Measurements from ENCODE around the gene NOXA1.
"Not testable (repeated sequence)": the region's sequence is repeated elsewhere in the genome, so short reads cannot be mapped to it uniquely, and the experiment has no call there.

The NOXA1 gene

GRCh38 chr9:137460363-137461315, 37.4 kb downstream of the NOXA1 start:
- Histone ChIP-seq H3K36me3 (ENCODE audit: control insufficient read depth, insufficient read depth, low read length) (no peaks in the 10 kb centered on the region), H3K27ac (ENCODE audit: low read depth, low read length) (no peak overlapping the region), H3K4me3 (ENCODE audit: low read length) (no peak overlapping the region), H3K4me1 (ENCODE audit: control insufficient read depth, insufficient read depth, low read length) (peaks cover 6% of the 10 kb centered on the region), H3K9ac (ENCODE audit: low read length) (no peak overlapping the region), H3K27me3 (ENCODE audit: control insufficient read depth, insufficient read depth, low read length) (no peaks in the 10 kb centered on the region)

DNA sequence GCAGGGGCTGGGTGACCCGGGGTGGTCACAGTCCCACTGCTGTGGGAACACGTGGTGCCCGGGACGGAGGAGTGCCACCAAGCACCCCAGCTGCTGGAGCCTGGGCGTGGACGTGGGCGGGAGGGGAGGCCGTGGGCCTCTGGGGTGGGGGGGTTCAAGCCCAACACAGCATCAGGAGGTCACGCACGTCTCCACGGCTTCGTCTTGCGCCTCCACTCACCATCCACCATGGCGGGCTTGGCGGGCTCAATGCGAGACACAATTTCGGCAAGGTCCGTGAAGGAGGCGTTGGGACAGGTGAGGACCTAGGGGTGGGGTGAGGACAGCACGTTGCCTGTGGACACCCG, 38.1 kb downstream of the NOXA1 start:
- H3K27me3 ChIP-seq (ENCODE audit: control insufficient read depth, insufficient read depth, low read length): no peaks in the 10 kb centered on the region
- no peak overlapping the region for H3K9ac ChIP-seq (ENCODE audit: low read length)
- no peak overlapping the region for H3K4me3 ChIP-seq (ENCODE audit: low read length)
- H3K27ac ChIP-seq (ENCODE audit: low read depth, low read length): no peak overlapping the region
- no peaks in the 10 kb centered on the region for H3K36me3 ChIP-seq (ENCODE audit: control insufficient read depth, insufficient read depth, low read length)
- H3K4me1 ChIP-seq (ENCODE audit: control insufficient read depth, insufficient read depth, low read length): peaks cover 6% of the 10 kb centered on the region

DNA sequence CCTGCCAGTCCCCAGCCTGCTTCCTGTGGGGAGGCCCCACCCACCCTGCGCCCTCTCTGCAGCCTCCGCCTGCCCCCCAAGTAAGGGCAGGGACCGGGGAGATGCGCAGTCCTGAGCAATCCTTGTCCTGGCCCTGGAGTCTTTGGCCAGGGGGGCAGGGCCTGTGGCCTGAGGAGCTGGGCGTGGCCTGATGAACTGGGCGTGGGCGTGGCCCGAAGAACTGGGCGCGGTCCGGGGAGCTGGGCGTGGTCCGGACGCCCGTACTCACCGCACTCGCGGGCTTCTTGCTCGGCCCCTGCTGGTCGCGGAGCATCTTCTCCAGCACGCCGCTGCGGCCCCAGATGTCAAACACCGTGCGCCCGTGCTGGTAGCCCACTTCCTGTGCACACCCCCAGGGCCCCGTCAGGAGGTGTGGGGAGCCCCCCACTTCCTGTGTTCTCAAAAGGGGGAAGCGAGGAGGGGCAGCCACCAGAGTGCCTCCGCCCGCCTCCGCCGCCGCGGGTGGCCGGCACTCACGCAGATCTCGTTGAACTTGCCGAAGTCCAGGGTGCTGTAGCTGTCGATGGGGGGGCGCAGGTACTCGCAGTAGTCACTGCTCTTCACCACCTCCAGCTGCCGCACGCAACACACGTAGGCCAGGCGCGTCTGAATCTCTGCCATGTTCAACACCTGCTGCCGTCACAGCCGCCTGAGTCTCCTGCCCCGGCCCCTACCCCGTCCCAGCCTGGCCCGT, 38.6 kb downstream of the NOXA1 start:
- no peak overlapping the region for H3K27ac ChIP-seq (ENCODE audit: low read depth, low read length)
- H3K9ac ChIP-seq (ENCODE audit: low read length): no peak overlapping the region
- peaks cover 6% of the 10 kb centered on the region for H3K4me1 ChIP-seq (ENCODE audit: control insufficient read depth, insufficient read depth, low read length)
- peak overlapping the region; percentile 25 for H3K4me3 ChIP-seq (ENCODE audit: low read length)
- no peaks in the 10 kb centered on the region for H3K27me3 ChIP-seq (ENCODE audit: control insufficient read depth, insufficient read depth, low read length)
- no peaks in the 10 kb centered on the region for H3K36me3 ChIP-seq (ENCODE audit: control insufficient read depth, insufficient read depth, low read length)

- Histone ChIP-seq H3K9ac (ENCODE audit: low read length) (no peak overlapping the region), H3K27ac (ENCODE audit: low read depth, low read length) (no peak overlapping the region), H3K4me3 (ENCODE audit: low read length) (no peak overlapping the region), H3K27me3 (ENCODE audit: control insufficient read depth, insufficient read depth, low read length) (no peaks in the 10 kb centered on the region), H3K36me3 (ENCODE audit: control insufficient read depth, insufficient read depth, low read length) (no peaks in the 10 kb centered on the region), H3K4me1 (ENCODE audit: control insufficient read depth, insufficient read depth, low read length) (peaks cover 6% of the 10 kb centered on the region)
Measured at GRCh38 chr9:137462396-137462985, 39.3 kb downstream of the NOXA1 start.

GRCh38 chr9:137462986-137463930, 40.1 kb downstream of the NOXA1 start:
- no peak overlapping the region for H3K9ac ChIP-seq (ENCODE audit: low read length)
- no peaks in the 10 kb centered on the region for H3K36me3 ChIP-seq (ENCODE audit: control insufficient read depth, insufficient read depth, low read length)
- no peaks in the 10 kb centered on the region for H3K27me3 ChIP-seq (ENCODE audit: control insufficient read depth, insufficient read depth, low read length)
- H3K4me3 ChIP-seq (ENCODE audit: low read length): no peak overlapping the region
- peaks cover 2% of the 10 kb centered on the region for H3K4me1 ChIP-seq (ENCODE audit: control insufficient read depth, insufficient read depth, low read length)
- no peak overlapping the region for H3K27ac ChIP-seq (ENCODE audit: low read depth, low read length)

DNA sequence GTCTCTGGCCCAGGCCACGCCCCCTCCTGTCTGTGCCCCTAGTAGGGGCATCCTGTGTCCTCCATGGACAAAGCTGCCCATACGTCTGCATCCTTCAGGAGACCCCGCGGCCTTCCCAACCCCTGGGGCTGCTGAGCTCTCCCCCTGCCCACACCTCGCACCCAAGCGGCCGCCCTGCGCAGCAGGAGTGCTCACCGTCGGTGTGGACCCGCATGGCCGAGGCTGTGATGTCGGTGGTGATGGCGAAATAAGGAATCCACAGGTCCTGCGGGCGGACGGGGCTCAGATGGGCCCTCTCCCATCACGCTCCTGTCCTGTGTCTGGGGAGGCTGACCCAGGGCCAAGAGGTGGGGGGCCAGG, 40.7 kb downstream of the NOXA1 start:
- no peaks in the 10 kb centered on the region for H3K36me3 ChIP-seq (ENCODE audit: control insufficient read depth, insufficient read depth, low read length)
- no peaks in the 10 kb centered on the region for H3K4me1 ChIP-seq (ENCODE audit: control insufficient read depth, insufficient read depth, low read length)
- H3K9ac ChIP-seq (ENCODE audit: low read length): no peak overlapping the region

DNA sequence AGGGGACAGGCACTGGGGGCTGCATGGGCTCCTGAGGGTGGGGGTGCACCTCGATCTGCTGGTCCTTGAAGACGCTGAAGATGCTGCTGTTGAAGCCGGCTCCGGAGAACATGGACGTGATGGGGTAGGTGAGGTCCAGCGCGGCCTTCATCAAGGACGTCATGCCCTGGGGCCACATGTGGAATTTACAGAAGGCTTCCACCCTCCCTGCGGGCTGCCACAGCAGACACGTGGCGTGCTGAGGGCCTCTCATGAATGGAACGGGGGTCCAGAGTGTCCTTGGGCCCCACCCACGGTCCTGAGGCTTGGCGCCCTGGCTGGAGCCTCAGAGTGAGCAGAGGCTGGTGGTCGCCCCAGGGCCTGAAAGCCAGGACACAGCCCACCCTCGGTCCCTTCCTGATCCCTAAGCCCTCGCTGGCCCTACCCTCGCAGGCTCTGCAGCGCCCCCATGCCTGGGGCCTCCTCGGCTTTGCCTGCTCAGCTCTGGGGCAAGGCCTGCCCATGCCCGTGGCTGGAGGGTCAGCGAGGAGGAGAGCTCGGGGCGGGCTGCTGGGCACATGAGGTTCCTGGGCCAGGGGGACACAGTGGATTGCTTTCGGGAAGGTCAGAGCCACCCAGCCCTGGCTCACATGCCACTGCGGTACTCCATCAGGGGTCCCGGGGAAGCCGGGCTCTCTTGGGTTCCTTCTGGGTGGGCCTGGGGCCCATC, 41.3 kb downstream of the NOXA1 start:
- no peaks in the 10 kb centered on the region for H3K27me3 ChIP-seq (ENCODE audit: control insufficient read depth, insufficient read depth, low read length)
- H3K4me1 ChIP-seq (ENCODE audit: control insufficient read depth, insufficient read depth, low read length): no peaks in the 10 kb centered on the region
- H3K9ac ChIP-seq (ENCODE audit: low read length): no peak overlapping the region
- H3K4me3 ChIP-seq (ENCODE audit: low read length): no peak overlapping the region
- H3K27ac ChIP-seq (ENCODE audit: low read depth, low read length): no peak overlapping the region
- H3K36me3 ChIP-seq (ENCODE audit: control insufficient read depth, insufficient read depth, low read length): no peaks in the 10 kb centered on the region

More for the DNA sequence above, 40.7 kb downstream of the NOXA1 start:
- Histone ChIP-seq H3K27me3 (ENCODE audit: control insufficient read depth, insufficient read depth, low read length) (no peaks in the 10 kb centered on the region), H3K27ac (ENCODE audit: low read depth, low read length) (no peak overlapping the region), H3K4me3 (ENCODE audit: low read length) (no peak overlapping the region)

GRCh38 chr9:137465000-137465719, 42.0 kb downstream of the NOXA1 start:
- no peaks in the 10 kb centered on the region for H3K27me3 ChIP-seq (ENCODE audit: control insufficient read depth, insufficient read depth, low read length)

DNA sequence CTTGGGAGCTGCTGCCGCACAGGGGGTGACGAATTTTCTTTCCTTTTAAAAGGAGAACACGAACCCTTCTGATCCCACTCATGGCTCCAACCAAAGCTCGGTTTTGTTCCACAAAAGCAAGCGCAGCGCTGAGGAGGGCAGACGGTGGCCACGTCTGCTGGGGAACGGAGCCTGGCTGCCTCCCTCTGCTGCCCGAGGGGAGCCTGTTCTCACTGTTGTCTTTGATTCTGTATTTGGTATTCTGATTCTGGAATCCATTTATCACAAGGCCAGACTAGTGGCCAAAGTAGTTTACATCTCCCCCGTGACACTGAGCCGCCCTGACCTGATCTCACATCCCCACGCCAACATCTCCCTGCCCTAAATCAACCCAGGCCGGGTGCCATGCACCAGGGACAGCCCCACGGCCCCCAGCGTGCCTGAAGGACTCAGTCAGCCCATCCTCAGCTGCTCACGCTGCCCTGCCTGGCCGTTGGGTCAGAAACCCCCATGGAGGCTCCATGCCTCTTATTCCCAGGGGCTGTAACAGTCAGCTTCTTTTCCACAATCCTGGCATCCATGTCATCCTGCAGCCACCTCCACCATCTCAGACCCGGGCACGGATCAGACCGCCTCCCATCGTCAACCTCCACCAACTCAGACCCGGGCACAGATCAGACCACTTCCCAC, 42.7 kb downstream of the NOXA1 start:
- H3K4me1 ChIP-seq (ENCODE audit: control insufficient read depth, insufficient read depth, low read length): no peaks in the 10 kb centered on the region
- no peaks in the 10 kb centered on the region for H3K36me3 ChIP-seq (ENCODE audit: control insufficient read depth, insufficient read depth, low read length)
- H3K9ac ChIP-seq (ENCODE audit: low read length): no peak overlapping the region
- no peak overlapping the region for H3K27ac ChIP-seq (ENCODE audit: low read depth, low read length)
- no peak overlapping the region for H3K4me3 ChIP-seq (ENCODE audit: low read length)
- H3K27me3 ChIP-seq (ENCODE audit: control insufficient read depth, insufficient read depth, low read length): no peaks in the 10 kb centered on the region

More at GRCh38 chr9:137465000-137465719, 42.0 kb downstream of the NOXA1 start:
- Histone ChIP-seq H3K9ac (ENCODE audit: low read length) (no peak overlapping the region), H3K27ac (ENCODE audit: low read depth, low read length) (no peak overlapping the region), H3K4me1 (ENCODE audit: control insufficient read depth, insufficient read depth, low read length) (no peaks in the 10 kb centered on the region), H3K4me3 (ENCODE audit: low read length) (no peak overlapping the region), H3K36me3 (ENCODE audit: control insufficient read depth, insufficient read depth, low read length) (no peaks in the 10 kb centered on the region)

GRCh38 chr9:137466389-137467085, 43.3 kb downstream of the NOXA1 start:
- not testable (repeated sequence) for H3K27ac ChIP-seq (ENCODE audit: low read depth, low read length); H3K36me3 ChIP-seq (ENCODE audit: control insufficient read depth, insufficient read depth, low read length); H3K4me1 ChIP-seq (ENCODE audit: control insufficient read depth, insufficient read depth, low read length); H3K27me3 ChIP-seq (ENCODE audit: control insufficient read depth, insufficient read depth, low read length); H3K9ac ChIP-seq (ENCODE audit: low read length); H3K4me3 ChIP-seq (ENCODE audit: low read length)
